ENCODE measurements around the gene DUS1L.
"Not testable (repeated sequence)": the region's sequence is repeated elsewhere in the genome, so short reads cannot be mapped to it uniquely, and the experiment has no call there.

Gene DUS1L

GRCh38 chr17:82046903-82047302, 18.7 kb downstream of the DUS1L start:
- Mint-ChIP-seq H3K4me3 (no peak overlapping the region), H3K27me3 (no peaks in the 10 kb centered on the region), H3K9me3 (no peaks in the 10 kb centered on the region), H3K4me1 (peaks cover 8% of the 10 kb centered on the region), H3K27ac (no peak overlapping the region), H3K36me3 (peaks cover 7% of the 10 kb centered on the region)
- DNase-seq (ENCODE audit: low spot score in 2 of 2) (no peak), ATAC-seq (ENCODE audit: low read depth) (no peak)

- no peak overlapping the region for H3K4me3 Mint-ChIP-seq
- H3K9me3 Mint-ChIP-seq, result no peaks in the 10 kb centered on the region
- no peak overlapping the region for H3K27ac Mint-ChIP-seq
- H3K36me3 Mint-ChIP-seq, result peaks cover 7% of the 10 kb centered on the region
- no peak for ATAC-seq (ENCODE audit: low read depth)
- peaks cover 8% of the 10 kb centered on the region for H3K4me1 Mint-ChIP-seq
- DNase-seq (ENCODE audit: low spot score in 2 of 2), result no peak
- no peaks in the 10 kb centered on the region for H3K27me3 Mint-ChIP-seq
Measured at GRCh38 chr17:82045936-82046484, 19.6 kb downstream of the DUS1L start.

- Mint-ChIP-seq H3K9me3 (no peaks in the 10 kb centered on the region), H3K27me3 (no peaks in the 10 kb centered on the region), H3K4me3 (no peak overlapping the region), H3K27ac (no peak overlapping the region), H3K36me3 (peaks cover 5% of the 10 kb centered on the region), H3K4me1 (no peaks in the 10 kb centered on the region)
- no peak for ATAC-seq (ENCODE audit: low read depth)
- no peak for DNase-seq (ENCODE audit: low spot score in 2 of 2)
Measured at GRCh38 chr17:82043507-82043906, 22.1 kb downstream of the DUS1L start.

GRCh38 chr17:82042649-82043048, 23.0 kb downstream of the DUS1L start:
- no peak overlapping the region for H3K27ac Mint-ChIP-seq
- no peak overlapping the region for H3K4me3 Mint-ChIP-seq
- H3K36me3 Mint-ChIP-seq, result peaks cover 4% of the 10 kb centered on the region
- no peak for ATAC-seq (ENCODE audit: low read depth)
- no peaks in the 10 kb centered on the region for H3K27me3 Mint-ChIP-seq
- H3K9me3 Mint-ChIP-seq, result no peaks in the 10 kb centered on the region
- DNase-seq (ENCODE audit: low spot score in 2 of 2), result no peak
- H3K4me1 Mint-ChIP-seq, result peaks cover 4% of the 10 kb centered on the region

- peaks cover 5% of the 10 kb centered on the region for H3K4me1 Mint-ChIP-seq
- H3K27ac Mint-ChIP-seq, result no peak overlapping the region
- DNase-seq (ENCODE audit: low spot score in 2 of 2), result no peak
- H3K27me3 Mint-ChIP-seq, result no peaks in the 10 kb centered on the region
- H3K4me3 Mint-ChIP-seq, result no peak overlapping the region
- H3K9me3 Mint-ChIP-seq, result no peaks in the 10 kb centered on the region
- H3K36me3 Mint-ChIP-seq, result no peaks in the 10 kb centered on the region
- no peak for ATAC-seq (ENCODE audit: low read depth)
Measured at GRCh38 chr17:82041144-82041814, 24.3 kb downstream of the DUS1L start.

GRCh38 chr17:82039695-82040299, 25.8 kb downstream of the DUS1L start:
- no peak overlapping the region for H3K27ac Mint-ChIP-seq
- H3K4me1 Mint-ChIP-seq, result peaks cover 5% of the 10 kb centered on the region
- no peaks in the 10 kb centered on the region for H3K9me3 Mint-ChIP-seq
- no peak for DNase-seq (ENCODE audit: low spot score in 2 of 2)
- no peaks in the 10 kb centered on the region for H3K27me3 Mint-ChIP-seq
- no peak for ATAC-seq (ENCODE audit: low read depth)
- H3K36me3 Mint-ChIP-seq, result peaks cover 4% of the 10 kb centered on the region
- no peak overlapping the region for H3K4me3 Mint-ChIP-seq

- ATAC-seq (ENCODE audit: low read depth); H3K36me3 Mint-ChIP-seq; H3K4me1 Mint-ChIP-seq; H3K27ac Mint-ChIP-seq; H3K9me3 Mint-ChIP-seq; H3K27me3 Mint-ChIP-seq; DNase-seq (ENCODE audit: low spot score in 2 of 2): not testable (repeated sequence)
- peak overlapping the region; percentile 5 for H3K4me3 Mint-ChIP-seq
Measured at GRCh38 chr17:82038796-82039409, 26.7 kb downstream of the DUS1L start.

GRCh38 chr17:82037889-82038195, 27.8 kb downstream of the DUS1L start:
- Mint-ChIP-seq H3K36me3 (peaks cover 4% of the 10 kb centered on the region), H3K9me3 (no peaks in the 10 kb centered on the region), H3K27ac (peak overlapping the region; percentile 80), H3K4me3 (peak overlapping the region; percentile 90), H3K27me3 (no peaks in the 10 kb centered on the region), H3K4me1 (peaks cover 5% of the 10 kb centered on the region)
- ATAC-seq (ENCODE audit: low read depth) (no peak), DNase-seq (ENCODE audit: low spot score in 2 of 2) (no peak)

GRCh38 chr17:82037092-82037888, 28.3 kb downstream of the DUS1L start, which contains the start of gene DCXR:
Gene DCXR (minus strand): TSS chr17:82037697. CDS start chr17:82037682, 15 bp downstream.
- H3K27me3 Mint-ChIP-seq, result no peaks in the 10 kb centered on the region

GRCh38 chr17:82036634-82037091, 28.9 kb downstream of the DUS1L start:
- peak overlapping the region; percentile 90 for H3K4me3 Mint-ChIP-seq
- no peaks in the 10 kb centered on the region for H3K9me3 Mint-ChIP-seq
- DNase-seq (ENCODE audit: low spot score in 2 of 2), result no peak
- H3K27ac Mint-ChIP-seq, result no peak overlapping the region
- H3K4me1 Mint-ChIP-seq, result peaks cover 5% of the 10 kb centered on the region
- H3K36me3 Mint-ChIP-seq, result peaks cover 4% of the 10 kb centered on the region
- no peak for ATAC-seq (ENCODE audit: low read depth)
- no peaks in the 10 kb centered on the region for H3K27me3 Mint-ChIP-seq

More at GRCh38 chr17:82037092-82037888, 28.3 kb downstream of the DUS1L start, which contains the start of gene DCXR:
- peak; percentile 90 for ATAC-seq (ENCODE audit: low read depth)
- Mint-ChIP-seq H3K9me3 (no peaks in the 10 kb centered on the region), H3K4me3 (peak within 1 kb of the TSS; percentile 90), H3K4me1 (peaks cover 5% of the 10 kb centered on the region), H3K36me3 (peaks cover 4% of the 10 kb centered on the region), H3K27ac (peak within 1 kb of the TSS; percentile 80)
- DNase-seq (ENCODE audit: low spot score in 2 of 2), result peak; percentile 94 to 98

GRCh38 chr17:82035956-82036633, 29.5 kb downstream of the DUS1L start:
- Mint-ChIP-seq H3K4me1 (peaks cover 5% of the 10 kb centered on the region), H3K4me3 (peak overlapping the region; percentile 90), H3K27me3 (no peaks in the 10 kb centered on the region), H3K36me3 (peaks cover 4% of the 10 kb centered on the region), H3K27ac (no peak overlapping the region), H3K9me3 (no peaks in the 10 kb centered on the region)
- DNase-seq (ENCODE audit: low spot score in 2 of 2), result no peak
- ATAC-seq (ENCODE audit: low read depth), result no peak

GRCh38 chr17:82035488-82035887, 30.1 kb downstream of the DUS1L start:
- Mint-ChIP-seq H3K27ac (no peak overlapping the region), H3K9me3 (no peaks in the 10 kb centered on the region), H3K27me3 (no peaks in the 10 kb centered on the region), H3K4me3 (peak overlapping the region; percentile 21), H3K4me1 (peaks cover 6% of the 10 kb centered on the region), H3K36me3 (peaks cover 4% of the 10 kb centered on the region)
- ATAC-seq (ENCODE audit: low read depth), result no peak
- DNase-seq (ENCODE audit: low spot score in 2 of 2), result no peak

GRCh38 chr17:82034371-82035011, 31.1 kb downstream of the DUS1L start:
- no peak overlapping the region for H3K27ac Mint-ChIP-seq
- DNase-seq (ENCODE audit: low spot score in 2 of 2), result no peak

More at GRCh38 chr17:82034371-82035011, 31.1 kb downstream of the DUS1L start:
- Mint-ChIP-seq H3K36me3 (peaks cover 4% of the 10 kb centered on the region), H3K4me3 (no peak overlapping the region), H3K27me3 (peaks cover 2% of the 10 kb centered on the region), H3K4me1 (peaks cover 11% of the 10 kb centered on the region), H3K9me3 (no peaks in the 10 kb centered on the region)
- ATAC-seq (ENCODE audit: low read depth), result no peak

Measured in memory B cell (primary cell).